PC-3 (cell line): ENCODE results near the gene ITGA3.

Experiments used
- EZH2 ChIP-seq: fragments of 300-600 bp; sonication (generic); IDR thresholded peaks from one replicate; pipeline ENCODE4 v1.6.1; 2017; ENCODE audit warnings: antibody characterized with exemption, mild to moderate bottlenecking, low read length; ENCODE audit not compliant: unreplicated experiment
- EZH2phosphoT487 ChIP-seq: fragments of 300-600 bp; sonication (generic); IDR thresholded peaks from 2 replicates; pipeline ENCODE4 v1.6.1; 2018; ENCODE audit warnings: mild to moderate bottlenecking, antibody characterized with exemption, low read length, borderline replicate concordance
- TF ChIP-seq, protein P1 (sequence below): fragments of 300-600 bp; sonication (generic); conservative IDR thresholded peaks from 2 replicates; pipeline ENCODE4 v1.5.1; 2017; ENCODE audit warnings: antibody characterized with exemption, low read depth, mild to moderate bottlenecking, low read length

DNA sequence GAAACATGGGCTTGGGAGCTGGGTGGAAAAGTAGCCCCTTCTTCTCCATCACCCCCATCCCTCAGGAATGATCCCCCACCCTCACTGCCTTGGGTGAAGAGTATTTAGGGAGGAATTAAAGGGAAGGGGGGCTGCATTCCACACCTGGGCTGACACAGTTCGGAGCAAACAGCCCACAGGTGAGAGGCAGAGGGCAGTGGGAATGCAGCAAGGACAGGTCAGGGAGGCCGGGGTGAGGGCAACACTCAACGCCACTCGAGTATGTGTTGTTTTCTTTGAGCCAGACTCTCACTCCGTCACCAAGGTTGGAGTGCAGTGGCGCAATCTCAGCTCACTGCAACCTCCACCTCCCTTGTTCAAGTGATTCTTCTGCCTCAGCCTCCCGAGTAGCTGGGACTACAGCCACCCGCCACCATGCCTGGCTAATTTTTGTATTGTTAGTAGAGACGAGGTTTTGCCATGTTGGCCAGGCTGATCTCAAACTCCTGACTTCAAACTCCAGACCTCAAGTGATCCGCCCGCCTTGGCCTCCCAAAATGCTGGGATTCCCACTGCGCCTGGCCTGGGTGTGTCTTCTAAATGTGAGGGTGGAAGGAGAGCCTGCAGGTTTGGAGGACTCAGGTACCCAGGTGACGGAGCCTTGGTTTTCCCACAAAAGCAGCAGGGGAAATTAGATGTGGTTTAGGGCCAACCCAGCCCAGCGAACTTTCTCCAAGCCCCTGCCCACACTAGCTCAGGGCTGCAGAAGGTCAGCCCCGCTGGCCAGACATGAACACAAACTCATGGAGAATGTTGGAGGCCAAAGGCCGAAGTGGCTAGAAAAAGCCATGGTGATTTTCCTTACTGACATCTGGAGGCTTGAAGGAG is 21.2 kb upstream of the ITGA3 start:
- TF ChIP-seq, protein P1, sequence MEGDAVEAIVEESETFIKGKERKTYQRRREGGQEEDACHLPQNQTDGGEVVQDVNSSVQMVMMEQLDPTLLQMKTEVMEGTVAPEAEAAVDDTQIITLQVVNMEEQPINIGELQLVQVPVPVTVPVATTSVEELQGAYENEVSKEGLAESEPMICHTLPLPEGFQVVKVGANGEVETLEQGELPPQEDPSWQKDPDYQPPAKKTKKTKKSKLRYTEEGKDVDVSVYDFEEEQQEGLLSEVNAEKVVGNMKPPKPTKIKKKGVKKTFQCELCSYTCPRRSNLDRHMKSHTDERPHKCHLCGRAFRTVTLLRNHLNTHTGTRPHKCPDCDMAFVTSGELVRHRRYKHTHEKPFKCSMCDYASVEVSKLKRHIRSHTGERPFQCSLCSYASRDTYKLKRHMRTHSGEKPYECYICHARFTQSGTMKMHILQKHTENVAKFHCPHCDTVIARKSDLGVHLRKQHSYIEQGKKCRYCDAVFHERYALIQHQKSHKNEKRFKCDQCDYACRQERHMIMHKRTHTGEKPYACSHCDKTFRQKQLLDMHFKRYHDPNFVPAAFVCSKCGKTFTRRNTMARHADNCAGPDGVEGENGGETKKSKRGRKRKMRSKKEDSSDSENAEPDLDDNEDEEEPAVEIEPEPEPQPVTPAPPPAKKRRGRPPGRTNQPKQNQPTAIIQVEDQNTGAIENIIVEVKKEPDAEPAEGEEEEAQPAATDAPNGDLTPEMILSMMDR = no peak
- no peak for TF ChIP-seq EZH2
- TF ChIP-seq EZH2phosphoT487 = no peak
